Neutrophil (primary cell): ENCODE results near the gene CABLES1.

ENCODE experiments used
- H3K27ac ChIP-seq: fragments of 200-600 bp; sonication (generic); 2 replicates; pipeline ENCODE4 v1.5.1; 2016; ENCODE audit warnings: mild to moderate bottlenecking, moderate library complexity
- H3K27me3 ChIP-seq: fragments of 200-600 bp; sonication (generic); 2 replicates; pipeline ENCODE4 v1.6.0; 2016; ENCODE audit warnings: mild to moderate bottlenecking
- H3K36me3 ChIP-seq: fragments of 200-600 bp; sonication (generic); 2 replicates; pipeline ENCODE4 v1.5.1; 2017
- H3K4me1 ChIP-seq, 2 experiments: fragments of 200-600 bp in 1 of 2; sonication (generic) in 1 of 2; 1 replicate in 1 of 2; 2 replicates in 1 of 2; pipeline versions ENCODE4 v1.5.1 to v1.6.1; 2013 to 2016; ENCODE audit warnings: low read depth in 1 of 2, low read length in 1 of 2, mild to moderate bottlenecking in 1 of 2, moderate library complexity in 1 of 2; ENCODE audit not compliant: control insufficient read depth in 1 of 2, insufficient read depth in 1 of 2
- H3K4me3 ChIP-seq, 2 experiments: fragments of 200-600 bp in 1 of 2; sonication (generic) in 1 of 2; 1 replicate in 1 of 2; 2 replicates in 1 of 2; pipeline ENCODE4 v1.5.1; 2013 to 2016; ENCODE audit warnings: low read depth in 1 of 2, low read length in 1 of 2, mild to moderate bottlenecking in 1 of 2, moderate library complexity in 1 of 2
- H3K9me3 ChIP-seq: fragments of 200-600 bp; sonication (generic); 2 replicates; pipeline ENCODE4 v1.5.1; 2016
- TF ChIP-seq, protein P1 (sequence below): fragments of 200-600 bp; sonication (generic); IDR thresholded peaks from 2 replicates; pipeline ENCODE4 v1.5.1; 2016; ENCODE audit warnings: antibody characterized with exemption

The CABLES1 gene

DNA sequence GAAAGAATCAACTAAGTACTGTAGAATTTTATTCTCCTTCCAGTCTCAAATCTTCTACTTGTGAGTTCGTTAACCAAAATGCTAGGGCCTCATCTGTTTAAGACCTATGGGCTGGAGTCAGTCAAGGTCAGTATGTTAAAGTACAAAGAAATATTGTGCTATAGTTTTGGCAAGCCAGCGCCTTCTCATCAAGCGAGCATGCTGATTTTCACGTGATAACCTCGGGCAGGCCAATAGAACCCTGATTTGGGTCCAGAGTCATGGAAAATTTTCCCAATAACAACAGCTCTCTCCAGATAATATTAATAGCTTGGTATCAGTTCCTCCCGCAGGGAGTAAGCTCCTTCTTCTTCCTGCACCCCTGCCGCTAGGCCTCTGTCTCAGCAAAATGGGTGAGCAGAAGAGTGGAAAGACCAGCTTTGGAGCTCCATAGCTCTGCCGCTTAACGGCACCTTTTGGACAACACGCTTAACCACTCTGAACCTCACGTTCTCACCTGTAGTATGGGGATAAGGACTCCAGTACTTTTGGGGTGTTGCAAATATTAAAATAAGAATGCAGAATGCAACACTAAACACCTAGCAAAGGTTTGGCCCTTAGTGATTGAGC, 11.7 kb downstream of the CABLES1 start:
- Histone ChIP-seq H3K4me3 (no peak overlapping the region), H3K27ac (no peak overlapping the region), H3K9me3 (no peaks in the 10 kb centered on the region), H3K27me3 (no peaks in the 10 kb centered on the region), H3K4me1 (peaks cover 19 to 23% of the 10 kb centered on the region in 2 experiments), H3K36me3 (no peaks in the 10 kb centered on the region)
- TF ChIP-seq, protein P1, sequence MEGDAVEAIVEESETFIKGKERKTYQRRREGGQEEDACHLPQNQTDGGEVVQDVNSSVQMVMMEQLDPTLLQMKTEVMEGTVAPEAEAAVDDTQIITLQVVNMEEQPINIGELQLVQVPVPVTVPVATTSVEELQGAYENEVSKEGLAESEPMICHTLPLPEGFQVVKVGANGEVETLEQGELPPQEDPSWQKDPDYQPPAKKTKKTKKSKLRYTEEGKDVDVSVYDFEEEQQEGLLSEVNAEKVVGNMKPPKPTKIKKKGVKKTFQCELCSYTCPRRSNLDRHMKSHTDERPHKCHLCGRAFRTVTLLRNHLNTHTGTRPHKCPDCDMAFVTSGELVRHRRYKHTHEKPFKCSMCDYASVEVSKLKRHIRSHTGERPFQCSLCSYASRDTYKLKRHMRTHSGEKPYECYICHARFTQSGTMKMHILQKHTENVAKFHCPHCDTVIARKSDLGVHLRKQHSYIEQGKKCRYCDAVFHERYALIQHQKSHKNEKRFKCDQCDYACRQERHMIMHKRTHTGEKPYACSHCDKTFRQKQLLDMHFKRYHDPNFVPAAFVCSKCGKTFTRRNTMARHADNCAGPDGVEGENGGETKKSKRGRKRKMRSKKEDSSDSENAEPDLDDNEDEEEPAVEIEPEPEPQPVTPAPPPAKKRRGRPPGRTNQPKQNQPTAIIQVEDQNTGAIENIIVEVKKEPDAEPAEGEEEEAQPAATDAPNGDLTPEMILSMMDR: no peak

GRCh38 chr18:23148382-23148781, 13.1 kb downstream of the CABLES1 start:
- TF ChIP-seq, protein P1: no peak
- Histone ChIP-seq H3K4me1 (peaks cover 7 to 12% of the 10 kb centered on the region in 2 experiments), H3K9me3 (no peaks in the 10 kb centered on the region), H3K36me3 (no peaks in the 10 kb centered on the region), H3K4me3 (no peak overlapping the region), H3K27ac (no peak overlapping the region), H3K27me3 (no peaks in the 10 kb centered on the region)

- Histone ChIP-seq H3K4me1 (peaks cover 0 to under 1% of the 10 kb centered on the region in 2 experiments), H3K36me3 (no peaks in the 10 kb centered on the region), H3K27ac (no peak overlapping the region), H3K4me3 (no peak overlapping the region), H3K27me3 (no peaks in the 10 kb centered on the region), H3K9me3 (no peaks in the 10 kb centered on the region)
- TF ChIP-seq, protein P1: no peak
Observed at GRCh38 chr18:23149570-23149969, 14.3 kb downstream of the CABLES1 start.

DNA sequence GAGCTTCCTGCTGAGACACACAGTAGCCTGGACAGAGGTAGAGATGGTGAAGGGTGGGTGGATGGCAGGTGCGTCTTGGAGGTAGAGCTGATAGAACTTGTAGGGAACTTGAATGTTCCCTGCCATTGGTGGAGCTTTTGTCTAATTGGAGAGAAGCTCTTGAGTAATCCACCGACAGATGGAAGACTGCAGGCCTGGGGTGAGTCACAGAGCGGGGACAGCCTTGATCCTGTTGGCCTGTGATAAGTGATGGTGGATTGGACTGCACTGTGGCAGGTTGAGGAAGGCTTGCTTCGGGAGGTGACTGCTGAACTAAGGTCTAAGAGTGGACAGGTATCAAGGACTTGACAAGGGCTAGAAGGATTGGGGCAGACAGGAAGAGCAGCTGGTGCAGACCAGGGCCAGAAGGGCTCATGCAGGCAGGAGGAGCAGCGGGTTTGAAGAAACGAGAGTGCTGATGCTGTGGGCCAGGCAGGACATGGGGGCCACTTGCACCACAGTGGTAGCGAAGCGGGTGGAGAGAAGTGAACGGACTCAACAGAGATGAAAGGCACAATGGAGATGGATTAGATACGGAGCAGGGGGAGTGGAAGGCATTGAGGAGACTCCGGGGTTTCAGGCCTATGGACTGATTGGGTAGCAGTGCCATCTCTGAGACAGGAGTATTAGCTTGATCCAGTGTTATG, 16.3 kb downstream of the CABLES1 start:
- Histone ChIP-seq H3K4me3 (no peak overlapping the region), H3K9me3 (no peaks in the 10 kb centered on the region), H3K36me3 (no peaks in the 10 kb centered on the region), H3K27me3 (no peaks in the 10 kb centered on the region), H3K27ac (no peak overlapping the region), H3K4me1 (no peaks in the 10 kb centered on the region)
- TF ChIP-seq, protein P1: no peak

- Histone ChIP-seq H3K36me3 (no peaks in the 10 kb centered on the region), H3K27ac (no peak overlapping the region), H3K27me3 (no peaks in the 10 kb centered on the region), H3K4me3 (no peak overlapping the region), H3K9me3 (no peaks in the 10 kb centered on the region), H3K4me1 (no peaks in the 10 kb centered on the region)
- TF ChIP-seq, protein P1: no peak
Observed at GRCh38 chr18:23154030-23154429, 18.7 kb downstream of the CABLES1 start.
